Ishikawa (cell line): ENCODE results near the gene FADS2.

Experiments
- CEBPB ChIP-seq: IDR thresholded peaks from 2 replicates; pipeline ENCODE4 v1.6.1; 2012
- CREB1 ChIP-seq: IDR thresholded peaks from 2 replicates; pipeline ENCODE4 v1.6.1; 2012; ENCODE audit warnings: low read depth
- EGR1 ChIP-seq: IDR thresholded peaks from 2 replicates; pipeline ENCODE4 v1.6.1; 2012
- EP300 ChIP-seq: IDR thresholded peaks from 2 replicates; pipeline ENCODE4 v1.6.1; 2012; ENCODE audit warnings: borderline replicate concordance
- FOXM1 ChIP-seq: IDR thresholded peaks from 2 replicates; pipeline ENCODE4 v1.6.1; 2012; ENCODE audit warnings: low read depth, borderline replicate concordance
- MAX ChIP-seq: IDR thresholded peaks from 2 replicates; pipeline ENCODE4 v1.6.1; 2012
- NFIC ChIP-seq: IDR thresholded peaks from 2 replicates; pipeline ENCODE4 v1.6.1; 2012
- RAD21 ChIP-seq: IDR thresholded peaks from 2 replicates; pipeline ENCODE4 v1.6.1; 2012; ENCODE audit warnings: low read depth
- REST ChIP-seq: IDR thresholded peaks from 2 replicates; pipeline ENCODE4 v1.6.1; 2012; ENCODE audit warnings: low read depth, mild to moderate bottlenecking
- TAF1 ChIP-seq: IDR thresholded peaks from 2 replicates; pipeline ENCODE4 v1.6.1; 2012; ENCODE audit warnings: low read depth, mild to moderate bottlenecking
- TCF12 ChIP-seq: IDR thresholded peaks from 2 replicates; pipeline ENCODE4 v1.6.1; 2012; ENCODE audit warnings: low read depth
- TEAD4 ChIP-seq: IDR thresholded peaks from 2 replicates; pipeline ENCODE4 v1.6.1; 2012
- YY1 ChIP-seq: IDR thresholded peaks from 2 replicates; pipeline ENCODE4 v1.6.1; 2012; ENCODE audit warnings: low read depth
- ZBTB7A ChIP-seq: IDR thresholded peaks from 2 replicates; pipeline ENCODE4 v1.6.1; 2012; ENCODE audit warnings: low read depth
- TF ChIP-seq, protein P1 (sequence below): IDR thresholded peaks from 2 replicates; pipeline ENCODE4 v1.6.1; 2012

The FADS2 gene

DNA sequence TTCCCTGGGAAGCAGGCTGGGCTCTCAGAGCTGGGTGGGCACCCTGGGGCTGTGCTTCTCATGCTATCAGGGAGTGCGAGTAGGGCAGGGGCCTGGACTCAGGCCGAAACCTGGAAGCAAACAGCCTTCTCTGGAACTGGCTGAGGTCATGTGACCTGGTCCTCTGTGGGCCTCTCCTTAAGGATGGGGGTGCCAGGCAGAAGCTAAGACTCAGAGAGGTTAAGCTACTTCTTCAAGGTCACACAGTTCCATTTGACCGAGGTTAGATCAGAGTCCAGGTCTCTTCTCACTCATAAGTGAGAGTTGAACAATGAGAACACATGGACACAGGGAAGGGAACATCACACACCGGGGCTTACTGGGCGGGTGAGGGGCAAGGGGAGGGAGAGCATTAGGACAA is 55.8 kb downstream of the FADS2 start:
- no peak for TF ChIP-seq MAX
- no peak for TF ChIP-seq CREB1
- TF ChIP-seq YY1: no peak
- TF ChIP-seq EGR1: no peak
- TF ChIP-seq CEBPB: no peak
- no peak for TF ChIP-seq ZBTB7A

DNA sequence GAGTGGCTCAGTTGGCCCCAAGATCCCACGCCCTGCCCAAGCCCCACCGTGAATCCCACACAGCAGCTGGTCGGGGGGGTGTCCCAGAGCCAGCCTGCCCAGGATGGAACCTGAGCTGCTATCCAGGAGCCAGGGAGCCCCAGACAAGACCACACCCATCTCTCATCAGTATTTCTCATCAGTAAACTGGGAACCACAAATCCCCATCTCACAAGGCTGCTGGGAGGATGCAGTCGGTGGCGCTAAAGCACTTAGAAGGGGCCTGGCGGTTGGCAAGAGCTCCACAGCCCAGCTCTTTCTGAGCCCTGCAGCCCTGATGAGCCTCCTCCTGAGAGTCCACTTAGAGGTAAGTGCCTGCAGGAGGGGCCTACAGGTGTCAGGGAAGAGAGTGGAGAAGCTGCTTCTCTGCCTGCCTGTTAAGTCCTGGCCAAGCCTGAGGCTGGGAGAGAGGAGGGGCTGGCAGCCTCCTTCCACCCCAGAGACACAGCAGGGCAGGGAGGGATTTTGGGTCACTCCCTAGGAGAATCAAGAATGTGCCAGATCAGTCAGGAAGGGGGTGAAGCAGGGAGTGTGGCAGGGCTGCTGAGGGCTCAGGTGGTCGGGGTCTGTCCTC is 57.2 kb downstream of the FADS2 start:
- TF ChIP-seq EP300 (no peak), MAX (no peak), TEAD4 (no peak), NFIC (no peak), EGR1 (no peak)

DNA sequence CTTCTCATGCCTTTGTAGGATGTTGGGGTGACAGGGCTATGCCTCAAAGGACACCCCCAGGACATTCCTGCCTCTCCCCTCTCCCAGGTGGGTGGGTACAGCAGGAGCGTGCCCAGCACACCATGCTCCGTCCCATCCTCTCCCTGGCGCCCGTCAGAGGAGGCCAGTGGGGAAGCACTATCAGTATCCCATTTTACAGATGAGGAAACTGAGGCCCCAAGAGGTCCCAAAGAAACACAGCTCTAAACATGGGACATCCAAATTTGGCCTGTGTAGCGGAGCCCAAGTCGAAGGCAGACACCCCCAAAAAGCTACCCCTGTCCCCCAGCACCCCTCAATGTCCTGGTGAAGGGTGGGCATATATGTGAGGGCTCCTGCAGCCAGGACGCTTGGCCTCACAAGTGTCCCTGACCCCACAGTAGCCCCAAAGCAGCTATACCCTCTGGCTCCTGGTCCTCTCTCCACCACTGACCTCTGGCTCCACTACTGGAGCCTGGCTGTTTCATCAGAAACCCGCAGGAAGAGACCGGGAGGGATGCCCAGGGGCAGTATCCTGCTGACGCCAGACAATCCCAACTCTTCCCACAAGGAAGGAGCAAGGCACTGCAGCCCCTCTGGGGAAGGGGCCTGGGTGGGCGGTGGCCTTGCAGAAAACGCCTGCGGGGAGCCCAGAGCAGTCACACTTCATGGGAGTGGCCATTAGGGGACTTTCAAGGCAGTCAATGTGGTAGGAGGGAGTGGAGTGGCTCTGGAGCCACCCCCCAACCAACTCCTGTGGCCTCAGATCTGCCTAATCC is 57.9 kb downstream of the FADS2 start:
- TF ChIP-seq REST (no peak), TCF12 (no peak), ZBTB7A (no peak), MAX (no peak), FOXM1 (no peak), TEAD4 (no peak), RAD21 (no peak), CEBPB (no peak), YY1 (no peak), EGR1 (no peak), EP300 (no peak), CREB1 (no peak)
- TF ChIP-seq, protein P1, sequence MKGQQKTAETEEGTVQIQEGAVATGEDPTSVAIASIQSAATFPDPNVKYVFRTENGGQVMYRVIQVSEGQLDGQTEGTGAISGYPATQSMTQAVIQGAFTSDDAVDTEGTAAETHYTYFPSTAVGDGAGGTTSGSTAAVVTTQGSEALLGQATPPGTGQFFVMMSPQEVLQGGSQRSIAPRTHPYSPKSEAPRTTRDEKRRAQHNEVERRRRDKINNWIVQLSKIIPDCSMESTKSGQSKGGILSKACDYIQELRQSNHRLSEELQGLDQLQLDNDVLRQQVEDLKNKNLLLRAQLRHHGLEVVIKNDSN: no peak

DNA sequence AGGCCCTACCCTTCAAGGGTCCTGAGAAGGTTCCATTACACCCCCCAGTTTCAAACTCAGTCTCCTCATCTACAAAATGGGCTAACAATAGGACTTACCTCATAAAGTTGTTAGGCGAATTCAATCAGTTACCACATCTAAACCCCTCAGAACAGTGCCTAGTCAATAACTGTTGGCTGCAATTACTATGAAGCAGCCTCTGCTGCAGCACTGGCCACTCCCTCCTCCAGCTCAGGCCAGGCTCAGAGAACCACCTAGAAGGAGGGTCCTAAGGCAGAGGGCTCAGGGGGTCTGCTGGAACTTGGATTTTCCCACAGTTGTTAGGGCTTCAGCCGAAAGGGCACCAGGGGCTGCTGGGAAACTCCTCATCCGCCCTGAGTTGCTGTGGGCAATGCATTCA is 58.5 kb downstream of the FADS2 start:
- TF ChIP-seq YY1 (no peak), TAF1 (no peak), FOXM1 (no peak), TEAD4 (no peak), CREB1 (no peak), REST (no peak), RAD21 (no peak), MAX (no peak), TCF12 (no peak), EP300 (no peak), ZBTB7A (no peak), CEBPB (no peak), EGR1 (no peak)
- TF ChIP-seq, protein P1: no peak

DNA sequence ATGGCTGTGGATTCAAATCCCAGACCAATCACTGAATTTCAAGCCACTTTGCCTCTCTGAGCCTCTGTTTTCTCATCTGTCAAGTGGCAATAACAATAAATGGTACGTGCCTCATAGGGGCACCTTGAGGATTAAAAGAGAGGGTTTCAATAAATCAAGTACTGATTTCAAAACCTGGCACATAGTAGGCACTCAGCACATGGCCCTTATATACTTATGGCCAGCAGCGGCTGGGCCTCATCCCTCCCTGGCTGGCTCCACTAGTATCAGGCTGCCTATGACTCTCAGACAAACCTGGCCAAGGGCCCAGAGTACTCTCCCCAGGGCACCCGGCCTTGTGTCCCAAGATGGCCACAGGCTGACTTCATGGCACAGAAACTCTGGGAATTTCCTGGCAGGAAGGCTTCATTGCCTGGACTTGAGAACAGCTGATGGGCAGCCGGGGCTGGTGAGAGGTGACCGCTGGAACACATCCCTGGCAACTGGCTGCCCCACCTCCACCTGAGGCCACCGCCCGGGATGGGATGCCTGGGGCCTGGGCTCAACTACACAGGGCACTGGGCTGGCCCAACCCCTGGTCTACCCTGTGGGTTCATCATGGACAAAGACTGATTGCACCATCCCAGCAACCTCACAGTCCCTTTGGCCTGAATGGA is 59.9 kb downstream of the FADS2 start:
- no peak for TF ChIP-seq EP300
- TF ChIP-seq CEBPB: no peak
- TF ChIP-seq MAX: peak; percentile 47; the same call in 1 of the 2 replicates
- TF ChIP-seq YY1: peak; percentile 84
- no peak for TF ChIP-seq ZBTB7A
- TF ChIP-seq EGR1: no peak
- no peak for TF ChIP-seq FOXM1
- no peak for TF ChIP-seq RAD21
- TF ChIP-seq, protein P1: peak; percentile 20; the same call in 1 of the 2 replicates
- peak; percentile 95 for TF ChIP-seq TEAD4
- TF ChIP-seq TAF1: no peak
- no peak for TF ChIP-seq CREB1
- no peak for TF ChIP-seq REST
- peak; percentile 87 for TF ChIP-seq NFIC
- peak; percentile 60; the same call in 1 of the 2 replicates for TF ChIP-seq TCF12
